Nephron (organoid): ENCODE measurements around the gene KSR1.
"Not testable (repeated sequence)": the region's sequence is repeated elsewhere in the genome, so short reads cannot be mapped to it uniquely, and the experiment has no call there.

ENCODE experiments used
- H3K27ac Mint-ChIP-seq, 3 experiments: 2 replicates each; pipeline ENCODE4 v1.8.0; 2020; ENCODE audit warnings: mixed read lengths in 3 of 3, mild to moderate bottlenecking in 2 of 3, moderate library complexity in 1 of 3
- H3K27me3 Mint-ChIP-seq: 2 replicates; pipeline ENCODE4 v1.8.0; 2021; ENCODE audit warnings: low read depth, mild to moderate bottlenecking, moderate library complexity, mixed read lengths
- H3K36me3 Mint-ChIP-seq: 2 replicates; pipeline ENCODE4 v1.8.0; 2020; ENCODE audit warnings: low read depth, mixed read lengths
- H3K4me1 Mint-ChIP-seq: 2 replicates; pipeline ENCODE4 v1.8.0; 2020; ENCODE audit warnings: mixed read lengths
- H3K4me3 Mint-ChIP-seq, 3 experiments: 2 replicates each; pipeline ENCODE4 v1.8.0; 2020; ENCODE audit warnings: mild to moderate bottlenecking in 3 of 3, mixed read lengths in 3 of 3, moderate library complexity in 2 of 3
- H3K9me3 Mint-ChIP-seq: 2 replicates; pipeline ENCODE4 v1.8.0; 2020; ENCODE audit warnings: mixed read lengths
- TF ChIP-seq, protein P1 (sequence below), 3 experiments: fragments of 200-600 bp; sonication (generic); IDR thresholded peaks; one replicate each; pipeline ENCODE4 v1.5.0; 2021; ENCODE audit warnings: antibody characterized with exemption in 3 of 3; ENCODE audit not compliant: unreplicated experiment in 3 of 3

The KSR1 gene

DNA sequence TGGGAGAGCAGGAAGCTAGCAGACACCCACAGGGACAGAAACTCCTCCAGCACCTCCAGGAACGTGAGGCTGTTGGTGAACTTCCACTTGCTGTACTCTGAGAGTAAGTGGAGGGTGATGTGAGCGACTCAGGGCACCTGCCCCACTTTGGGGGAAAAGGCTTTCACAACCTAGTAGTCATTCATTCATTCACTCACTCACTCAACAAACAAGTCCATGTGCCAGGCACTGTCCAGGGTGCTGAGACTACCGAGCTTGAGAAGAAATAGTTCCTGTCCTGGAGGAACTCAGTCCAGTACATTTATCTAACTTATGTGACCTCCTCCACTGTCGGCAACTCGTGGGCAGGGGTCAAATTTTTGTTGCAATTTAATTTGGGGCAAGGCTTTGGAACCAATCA lies 201.4 kb downstream of the KSR1 start:
- H3K27me3 Mint-ChIP-seq, result peaks cover 23% of the 10 kb centered on the region
- no peak overlapping the region for H3K27ac Mint-ChIP-seq
- H3K4me3 Mint-ChIP-seq, result no peak overlapping the region
- no peaks in the 10 kb centered on the region for H3K4me1 Mint-ChIP-seq
- TF ChIP-seq, protein P1, sequence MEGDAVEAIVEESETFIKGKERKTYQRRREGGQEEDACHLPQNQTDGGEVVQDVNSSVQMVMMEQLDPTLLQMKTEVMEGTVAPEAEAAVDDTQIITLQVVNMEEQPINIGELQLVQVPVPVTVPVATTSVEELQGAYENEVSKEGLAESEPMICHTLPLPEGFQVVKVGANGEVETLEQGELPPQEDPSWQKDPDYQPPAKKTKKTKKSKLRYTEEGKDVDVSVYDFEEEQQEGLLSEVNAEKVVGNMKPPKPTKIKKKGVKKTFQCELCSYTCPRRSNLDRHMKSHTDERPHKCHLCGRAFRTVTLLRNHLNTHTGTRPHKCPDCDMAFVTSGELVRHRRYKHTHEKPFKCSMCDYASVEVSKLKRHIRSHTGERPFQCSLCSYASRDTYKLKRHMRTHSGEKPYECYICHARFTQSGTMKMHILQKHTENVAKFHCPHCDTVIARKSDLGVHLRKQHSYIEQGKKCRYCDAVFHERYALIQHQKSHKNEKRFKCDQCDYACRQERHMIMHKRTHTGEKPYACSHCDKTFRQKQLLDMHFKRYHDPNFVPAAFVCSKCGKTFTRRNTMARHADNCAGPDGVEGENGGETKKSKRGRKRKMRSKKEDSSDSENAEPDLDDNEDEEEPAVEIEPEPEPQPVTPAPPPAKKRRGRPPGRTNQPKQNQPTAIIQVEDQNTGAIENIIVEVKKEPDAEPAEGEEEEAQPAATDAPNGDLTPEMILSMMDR (IDR thresholded peaks at IDR 0.05; ENCODE audit: unreplicated experiment in 3 of 3), result no peak
- no peaks in the 10 kb centered on the region for H3K9me3 Mint-ChIP-seq
- H3K36me3 Mint-ChIP-seq, result no peaks in the 10 kb centered on the region

DNA sequence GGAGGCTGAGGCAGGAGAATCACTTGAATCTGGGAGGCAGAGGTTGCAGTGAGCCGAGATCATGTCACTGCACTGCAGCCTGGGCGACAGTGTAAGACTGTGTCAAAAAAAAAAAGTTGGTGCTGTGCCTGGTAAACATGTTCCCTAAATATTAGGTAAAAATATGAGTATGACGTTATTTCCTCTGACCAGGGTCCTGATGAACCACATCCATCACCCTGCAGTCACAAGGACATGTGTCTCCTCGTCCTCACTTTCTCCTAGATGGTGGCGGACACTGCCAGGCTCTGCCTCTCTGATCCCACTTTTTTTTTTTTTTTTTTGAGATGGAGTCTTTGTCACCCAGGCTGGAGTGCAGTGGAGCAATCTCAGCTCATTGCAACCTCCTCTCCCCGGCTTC lies 203.4 kb downstream of the KSR1 start:
- H3K36me3 Mint-ChIP-seq, result no peaks in the 10 kb centered on the region
- no peaks in the 10 kb centered on the region for H3K9me3 Mint-ChIP-seq
- no peak overlapping the region for H3K4me3 Mint-ChIP-seq
- no peaks in the 10 kb centered on the region for H3K4me1 Mint-ChIP-seq
- no peak overlapping the region for H3K27ac Mint-ChIP-seq
- peaks cover 18% of the 10 kb centered on the region for H3K27me3 Mint-ChIP-seq
- TF ChIP-seq, protein P1 (IDR thresholded peaks at IDR 0.05; ENCODE audit: unreplicated experiment in 3 of 3), result no peak

DNA sequence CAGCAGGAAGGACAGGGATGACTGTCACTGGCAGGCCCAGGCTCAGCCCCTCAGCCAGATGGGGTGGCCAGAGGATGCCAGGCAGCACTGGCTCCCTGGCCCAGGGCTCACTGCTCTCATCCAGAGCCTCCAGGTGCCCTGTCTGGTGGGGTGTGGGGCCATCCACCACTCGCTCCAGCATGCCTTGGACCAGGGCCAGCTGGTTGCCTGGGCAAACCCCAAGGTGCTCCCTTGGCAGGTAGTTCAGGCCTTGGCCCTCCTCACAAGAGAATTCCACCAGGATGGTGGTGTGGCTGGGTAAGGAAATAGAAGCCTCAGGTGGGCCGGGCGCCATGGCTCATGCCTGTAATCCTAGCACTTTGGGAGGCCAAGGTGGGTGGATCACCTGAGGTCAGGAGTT lies 204.2 kb downstream of the KSR1 start:
- TF ChIP-seq, protein P1 (IDR thresholded peaks at IDR 0.05; ENCODE audit: unreplicated experiment in 3 of 3), result no peak
- H3K4me1 Mint-ChIP-seq, result no peaks in the 10 kb centered on the region
- no peaks in the 10 kb centered on the region for H3K36me3 Mint-ChIP-seq
- no peak overlapping the region for H3K4me3 Mint-ChIP-seq
- no peak overlapping the region for H3K27ac Mint-ChIP-seq
- H3K9me3 Mint-ChIP-seq, result no peaks in the 10 kb centered on the region
- peaks cover 16% of the 10 kb centered on the region for H3K27me3 Mint-ChIP-seq

DNA sequence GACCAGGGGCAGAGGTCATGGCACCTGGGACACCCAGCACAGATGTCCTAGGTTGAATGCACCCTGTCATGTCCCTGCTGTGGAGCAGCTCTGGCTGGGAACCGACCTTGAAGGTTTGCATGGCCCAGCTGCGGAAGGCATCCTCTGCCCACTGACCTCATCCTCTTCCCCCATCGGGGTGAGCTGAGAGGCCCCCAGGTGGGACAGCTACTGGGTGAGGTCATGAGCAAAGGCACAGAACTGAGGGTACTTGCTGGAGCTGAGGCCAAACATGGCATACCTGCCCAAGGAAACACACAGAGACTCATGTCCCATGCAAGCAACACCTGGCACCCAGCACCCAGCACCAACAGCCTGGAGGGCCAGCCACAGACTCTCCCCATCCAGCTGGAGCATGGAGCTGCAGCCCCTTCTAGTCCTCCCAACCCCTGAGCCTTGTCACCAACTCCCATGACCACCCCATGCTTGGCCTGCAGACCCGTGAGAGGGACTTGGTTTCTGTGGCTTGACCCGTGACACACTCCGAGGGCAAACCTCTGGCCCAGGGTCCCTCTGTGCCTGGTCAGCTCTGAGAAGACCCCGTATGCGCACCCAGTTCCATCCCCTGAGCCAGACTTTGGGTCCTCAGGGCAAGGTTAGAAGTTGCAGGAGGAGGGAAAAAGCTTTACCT lies 207.8 kb downstream of the KSR1 start:
- no peak overlapping the region for H3K4me3 Mint-ChIP-seq
- H3K36me3 Mint-ChIP-seq, result no peaks in the 10 kb centered on the region
- H3K27me3 Mint-ChIP-seq, result peaks cover 4% of the 10 kb centered on the region
- no peaks in the 10 kb centered on the region for H3K4me1 Mint-ChIP-seq
- H3K27ac Mint-ChIP-seq, result no peak overlapping the region
- TF ChIP-seq, protein P1 (IDR thresholded peaks at IDR 0.05; ENCODE audit: unreplicated experiment in 3 of 3), result no peak
- H3K9me3 Mint-ChIP-seq, result no peaks in the 10 kb centered on the region

DNA sequence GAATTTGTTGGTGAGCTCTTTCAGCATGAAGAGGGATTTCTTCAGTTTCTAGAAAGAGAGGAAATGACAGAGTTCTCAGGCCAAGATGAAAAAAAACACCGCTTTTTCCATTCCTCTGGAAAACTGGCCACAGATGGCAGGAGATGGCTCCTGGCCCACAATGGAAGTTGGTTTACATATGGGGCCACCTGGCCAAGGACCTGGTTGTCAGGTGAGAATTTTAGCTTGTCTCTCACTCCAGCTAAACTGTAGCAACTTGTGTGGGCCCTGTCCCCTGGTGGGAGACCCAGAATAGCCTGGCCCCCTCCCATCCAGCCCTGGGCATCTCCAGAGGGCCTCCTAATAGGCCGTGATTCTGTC lies 208.3 kb downstream of the KSR1 start:
- no peak overlapping the region for H3K27ac Mint-ChIP-seq
- no peak overlapping the region for H3K4me3 Mint-ChIP-seq
- TF ChIP-seq, protein P1 (IDR thresholded peaks at IDR 0.05; ENCODE audit: unreplicated experiment in 3 of 3), result no peak
- H3K36me3 Mint-ChIP-seq, result no peaks in the 10 kb centered on the region
- no peaks in the 10 kb centered on the region for H3K4me1 Mint-ChIP-seq
- H3K27me3 Mint-ChIP-seq, result peaks cover 3% of the 10 kb centered on the region
- H3K9me3 Mint-ChIP-seq, result no peaks in the 10 kb centered on the region

DNA sequence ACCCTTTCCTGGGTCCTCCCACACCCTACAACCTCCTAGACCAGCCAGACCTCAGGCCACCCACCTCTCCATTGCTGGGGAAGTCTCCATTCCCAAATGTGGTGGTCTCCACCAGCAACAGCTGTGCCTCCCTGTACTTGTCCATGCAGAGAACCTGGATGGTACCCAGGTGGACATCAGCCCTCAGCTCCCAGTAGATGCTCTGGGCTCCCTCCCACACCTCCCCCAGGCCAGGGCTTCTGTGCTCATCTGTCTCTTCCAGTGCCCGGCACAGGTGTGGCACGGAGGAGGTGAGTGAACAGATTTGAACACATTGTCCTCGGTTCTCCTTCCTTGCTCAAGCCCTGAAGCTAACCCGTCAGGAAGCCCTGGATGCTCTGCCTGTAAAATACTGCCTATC lies 209.3 kb downstream of the KSR1 start:
- H3K27me3 Mint-ChIP-seq, result peaks cover 3% of the 10 kb centered on the region
- no peaks in the 10 kb centered on the region for H3K36me3 Mint-ChIP-seq
- no peak overlapping the region for H3K4me3 Mint-ChIP-seq
- H3K4me1 Mint-ChIP-seq, result no peaks in the 10 kb centered on the region
- no peak overlapping the region for H3K27ac Mint-ChIP-seq
- TF ChIP-seq, protein P1 (IDR thresholded peaks at IDR 0.05; ENCODE audit: unreplicated experiment in 3 of 3), result no peak
- no peaks in the 10 kb centered on the region for H3K9me3 Mint-ChIP-seq

DNA sequence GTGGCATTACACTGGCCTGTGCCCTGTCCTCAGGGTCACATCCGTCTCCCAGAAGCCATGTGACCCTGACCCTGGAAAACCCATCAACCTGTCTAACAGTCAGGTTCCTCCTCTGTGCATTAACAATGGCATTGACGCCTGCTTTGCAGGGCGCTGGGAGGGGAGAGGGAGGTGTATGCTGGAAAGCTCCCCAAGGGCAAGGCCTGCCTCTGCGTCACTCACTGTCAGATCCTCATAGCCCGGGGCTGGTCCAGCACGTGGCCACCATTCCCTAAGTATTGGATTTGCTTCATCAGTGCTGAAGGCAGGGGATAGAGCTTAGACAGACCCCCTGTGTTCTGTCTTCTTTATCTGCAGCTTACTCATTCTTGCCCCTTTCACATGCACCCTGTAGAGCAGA lies 210.0 kb downstream of the KSR1 start:
- H3K4me3 Mint-ChIP-seq, H3K9me3 Mint-ChIP-seq, H3K36me3 Mint-ChIP-seq, H3K27me3 Mint-ChIP-seq, H3K27ac Mint-ChIP-seq, H3K4me1 Mint-ChIP-seq: not testable (repeated sequence)
